Chondrocyte (in vitro differentiated cells): ENCODE results near the gene SH2B2. TPM values are rescaled to one million over a fixed set of nuclear protein-coding genes. Genes with fewer than 3 reads are reported as not detected.

Experiments
- DNase-seq: peaks from one replicate; pipeline ENCODE4 v3.0.0; 2021; ENCODE audit warnings: mixed read lengths, low spot score
- H3K27ac Mint-ChIP-seq: one replicate; pipeline ENCODE4 v1.8.0; 2021; ENCODE audit warnings: mild to moderate bottlenecking, moderate library complexity, mixed read lengths; ENCODE audit not compliant: unreplicated experiment
- H3K27me3 Mint-ChIP-seq: 2 replicates; pipeline ENCODE4 v1.8.0; 2021; ENCODE audit warnings: low read depth, mixed read lengths
- H3K36me3 Mint-ChIP-seq: 2 replicates; pipeline ENCODE4 v1.8.0; 2021; ENCODE audit warnings: low read depth, mixed read lengths
- H3K4me1 Mint-ChIP-seq: 2 replicates; pipeline ENCODE4 v1.8.0; 2021; ENCODE audit warnings: low read depth, mild to moderate bottlenecking, mixed read lengths
- H3K4me3 Mint-ChIP-seq: one replicate; pipeline ENCODE4 v1.8.0; 2021; ENCODE audit warnings: mild to moderate bottlenecking, moderate library complexity, mixed read lengths; ENCODE audit not compliant: unreplicated experiment
- H3K9me3 Mint-ChIP-seq: 2 replicates; pipeline ENCODE4 v1.8.0; 2021; ENCODE audit warnings: low read depth, mixed read lengths
- total RNA-seq: library from RNA; stranded (reverse); gene quantifications from 3 replicates; pipeline ENCODE4 v1.2.1, GENCODE V29; 2021
- TF ChIP-seq, protein P1 (sequence below): fragments of 200-600 bp; sonication (generic); IDR thresholded peaks from 2 replicates; pipeline ENCODE4 v1.5.0; 2021; ENCODE audit warnings: antibody characterized with exemption, mild to moderate bottlenecking, moderate library complexity

The SH2B2 gene
- total RNA-seq, 1 donor from 2014 or later, result 4.1 TPM

DNA sequence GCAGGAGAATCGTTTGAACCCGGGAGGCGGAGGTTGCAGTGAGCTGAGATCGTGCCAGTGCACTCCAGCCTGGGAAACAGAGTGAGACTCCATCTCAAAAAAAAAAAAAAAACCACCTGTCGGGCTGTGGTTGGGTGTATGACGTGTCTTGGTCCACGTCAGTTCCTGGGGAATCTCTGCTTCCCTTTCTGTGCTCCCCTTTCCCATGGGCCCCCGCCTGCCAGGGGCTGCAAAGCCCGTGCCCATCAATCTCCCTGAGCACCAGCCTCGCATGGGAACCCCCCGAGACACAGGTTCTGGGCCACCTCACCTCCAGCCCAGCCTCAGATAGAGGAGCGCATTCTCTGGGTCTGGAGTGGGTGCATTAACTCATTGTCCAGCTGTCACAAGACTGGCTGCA, 2.3 kb upstream of the SH2B2 start:
- H3K4me1 Mint-ChIP-seq, result peaks cover 9% of the 10 kb centered on the region
- TF ChIP-seq, protein P1, sequence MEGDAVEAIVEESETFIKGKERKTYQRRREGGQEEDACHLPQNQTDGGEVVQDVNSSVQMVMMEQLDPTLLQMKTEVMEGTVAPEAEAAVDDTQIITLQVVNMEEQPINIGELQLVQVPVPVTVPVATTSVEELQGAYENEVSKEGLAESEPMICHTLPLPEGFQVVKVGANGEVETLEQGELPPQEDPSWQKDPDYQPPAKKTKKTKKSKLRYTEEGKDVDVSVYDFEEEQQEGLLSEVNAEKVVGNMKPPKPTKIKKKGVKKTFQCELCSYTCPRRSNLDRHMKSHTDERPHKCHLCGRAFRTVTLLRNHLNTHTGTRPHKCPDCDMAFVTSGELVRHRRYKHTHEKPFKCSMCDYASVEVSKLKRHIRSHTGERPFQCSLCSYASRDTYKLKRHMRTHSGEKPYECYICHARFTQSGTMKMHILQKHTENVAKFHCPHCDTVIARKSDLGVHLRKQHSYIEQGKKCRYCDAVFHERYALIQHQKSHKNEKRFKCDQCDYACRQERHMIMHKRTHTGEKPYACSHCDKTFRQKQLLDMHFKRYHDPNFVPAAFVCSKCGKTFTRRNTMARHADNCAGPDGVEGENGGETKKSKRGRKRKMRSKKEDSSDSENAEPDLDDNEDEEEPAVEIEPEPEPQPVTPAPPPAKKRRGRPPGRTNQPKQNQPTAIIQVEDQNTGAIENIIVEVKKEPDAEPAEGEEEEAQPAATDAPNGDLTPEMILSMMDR, result no peak
- no peaks in the 10 kb centered on the region for H3K9me3 Mint-ChIP-seq
- no peaks in the 10 kb centered on the region for H3K27me3 Mint-ChIP-seq
- H3K36me3 Mint-ChIP-seq, result no peaks in the 10 kb centered on the region
- H3K27ac Mint-ChIP-seq, result no peak overlapping the region
- no peak overlapping the region for H3K4me3 Mint-ChIP-seq
- no peak for DNase-seq

DNA sequence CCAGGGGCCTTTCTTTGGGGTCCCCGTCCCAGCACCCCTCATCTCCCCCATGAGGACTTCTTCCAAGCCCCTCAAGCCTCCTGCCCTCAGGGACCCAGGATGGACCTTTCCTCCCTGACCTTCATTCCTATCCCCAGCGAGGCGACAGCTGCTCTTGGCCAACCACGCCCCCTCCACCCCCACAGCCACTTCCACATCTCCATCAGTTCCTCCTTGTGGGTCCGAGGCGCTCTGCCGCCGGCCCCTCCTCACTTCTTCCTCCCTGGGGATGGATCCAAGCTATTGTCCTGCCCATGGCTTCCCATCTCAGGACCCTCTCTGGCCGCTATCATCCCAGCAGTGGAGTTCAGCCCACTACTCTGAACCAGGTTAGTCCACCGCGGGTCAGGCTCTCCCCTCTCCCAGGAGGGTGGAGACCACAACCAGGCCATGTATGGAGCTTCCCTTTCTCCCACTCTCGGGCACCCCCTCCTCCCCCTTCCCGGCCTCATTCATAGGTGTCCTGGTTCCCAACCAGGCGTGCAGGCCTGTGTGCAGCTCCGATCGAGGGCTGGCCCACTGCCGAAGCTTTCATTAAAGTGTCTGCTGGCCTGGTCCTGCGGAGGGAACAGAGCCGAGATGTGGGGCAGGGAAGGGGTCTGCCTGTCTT, 1.7 kb upstream of the SH2B2 start:
- TF ChIP-seq, protein P1, result no peak
- no peak for DNase-seq
- H3K4me1 Mint-ChIP-seq, result peaks cover 6% of the 10 kb centered on the region
- H3K9me3 Mint-ChIP-seq, result no peaks in the 10 kb centered on the region
- H3K27ac Mint-ChIP-seq, result peak overlapping the region; percentile 22
- no peak overlapping the region for H3K4me3 Mint-ChIP-seq
- H3K36me3 Mint-ChIP-seq, result no peaks in the 10 kb centered on the region
- no peaks in the 10 kb centered on the region for H3K27me3 Mint-ChIP-seq

DNA sequence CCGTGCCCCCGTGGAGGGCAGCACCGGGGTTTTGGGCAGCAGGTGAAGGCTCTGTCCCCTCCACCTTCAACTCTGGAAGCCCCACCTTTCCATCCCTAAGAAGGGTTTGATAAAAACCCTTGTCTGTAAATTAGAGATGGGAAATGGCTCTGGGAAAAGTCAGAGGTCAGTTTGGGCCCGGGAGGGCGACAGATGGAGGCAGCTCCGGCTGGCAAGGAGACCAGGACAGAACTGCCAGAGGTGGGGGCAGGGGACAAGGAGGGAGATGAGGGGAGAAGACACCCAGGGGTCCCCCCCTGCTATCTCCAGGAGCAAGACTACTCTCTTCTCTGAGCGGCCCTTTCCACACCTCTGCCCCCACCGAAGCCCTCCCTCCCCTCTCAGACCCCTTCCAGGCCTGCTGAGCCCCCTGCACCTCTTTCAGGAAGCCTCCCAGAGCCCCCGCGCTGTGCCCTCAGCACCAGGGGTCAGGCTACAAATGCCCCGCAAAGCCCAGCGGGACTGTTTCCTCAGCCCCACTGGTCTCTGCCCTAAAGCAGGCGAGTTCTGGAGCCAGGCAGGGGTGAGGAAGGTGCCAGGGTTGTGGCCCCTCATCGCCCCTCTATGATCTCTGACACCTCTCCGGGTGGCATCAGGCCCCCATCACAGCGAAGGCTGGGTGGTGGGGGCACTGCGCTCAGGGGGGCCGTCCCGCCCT, 980 bp upstream of the SH2B2 start:
- H3K27me3 Mint-ChIP-seq, result no peaks in the 10 kb centered on the region
- TF ChIP-seq, protein P1, result no peak
- H3K9me3 Mint-ChIP-seq, result no peaks in the 10 kb centered on the region
- peaks cover 6% of the 10 kb centered on the region for H3K4me1 Mint-ChIP-seq
- no peak for DNase-seq
- H3K4me3 Mint-ChIP-seq, result no peak overlapping the region
- no peaks in the 10 kb centered on the region for H3K36me3 Mint-ChIP-seq
- H3K27ac Mint-ChIP-seq, result no peak overlapping the region

DNA sequence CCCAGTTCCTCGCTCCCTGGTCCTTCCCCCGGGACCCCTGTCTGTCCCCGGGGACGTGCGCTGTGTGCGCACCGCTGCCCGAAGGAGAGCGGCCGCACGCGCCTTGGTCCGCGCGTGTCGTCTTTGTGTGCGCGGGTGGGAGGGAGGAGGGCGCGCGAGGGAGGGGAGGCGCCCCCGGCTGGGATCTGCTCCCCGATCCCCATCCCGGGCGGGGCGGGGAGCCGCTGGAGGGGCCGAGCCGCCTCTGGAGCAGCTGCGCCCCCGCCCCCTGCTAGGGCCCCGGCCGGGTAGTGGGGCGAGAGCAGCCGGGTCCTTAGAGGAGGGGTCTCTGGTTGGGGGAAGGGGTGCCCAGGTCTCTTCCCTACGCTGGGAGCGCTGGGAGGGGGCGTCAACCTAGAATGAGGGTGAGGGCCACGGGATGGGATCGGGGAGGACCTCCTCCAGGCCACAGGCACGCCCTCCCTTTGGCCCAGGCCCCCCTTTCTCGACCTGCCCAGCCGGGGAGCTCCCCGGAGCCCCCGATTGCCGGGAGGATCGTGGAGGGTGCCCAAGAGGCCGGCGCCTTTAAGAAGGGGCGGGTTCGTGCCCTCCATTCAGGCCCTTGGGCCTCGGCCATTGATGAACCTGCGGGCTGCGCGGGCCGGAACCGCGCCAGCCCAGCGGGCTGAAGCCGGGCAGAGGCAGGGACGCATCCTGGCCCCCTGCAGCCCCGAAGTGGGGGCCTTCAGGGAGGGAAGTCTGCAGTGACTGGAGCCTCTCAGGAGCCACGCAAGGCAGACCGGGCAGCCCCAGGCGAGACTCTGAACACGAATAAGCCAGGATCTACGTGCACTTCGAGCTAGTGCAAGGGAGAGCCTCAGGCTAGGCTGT, 678 bp downstream of the SH2B2 start:
- TF ChIP-seq, protein P1, result no peak
- Mint-ChIP-seq H3K27ac (no peak overlapping the region), H3K4me3 (peak overlapping the region; percentile 60), H3K9me3 (no peaks in the 10 kb centered on the region), H3K36me3 (no peaks in the 10 kb centered on the region), H3K27me3 (peaks cover 5% of the 10 kb centered on the region), H3K4me1 (peaks cover 6% of the 10 kb centered on the region)
- no peak for DNase-seq

DNA sequence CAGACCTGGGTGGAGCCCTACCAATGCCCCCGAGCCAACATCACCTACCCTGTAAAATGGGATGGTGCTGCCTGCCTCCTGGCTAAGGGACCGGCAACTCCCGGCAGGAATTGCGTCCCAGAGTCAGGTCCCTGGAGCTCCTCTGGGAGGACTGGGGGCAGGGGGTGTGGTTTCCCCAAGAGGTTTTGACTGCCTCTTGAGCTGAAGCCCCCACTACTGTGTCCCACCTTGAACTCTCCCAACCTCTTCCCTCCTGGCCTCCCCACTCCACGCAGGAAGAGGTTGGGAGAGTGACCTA, 1.3 kb downstream of the SH2B2 start:
- TF ChIP-seq, protein P1, result no peak
- H3K36me3 Mint-ChIP-seq, result no peaks in the 10 kb centered on the region
- no peak for DNase-seq
- H3K27ac Mint-ChIP-seq, result no peak overlapping the region
- peaks cover 5% of the 10 kb centered on the region for H3K27me3 Mint-ChIP-seq
- H3K4me1 Mint-ChIP-seq, result peaks cover 6% of the 10 kb centered on the region
- peak overlapping the region; percentile 52 for H3K4me3 Mint-ChIP-seq
- H3K9me3 Mint-ChIP-seq, result no peaks in the 10 kb centered on the region
